HepG2 (cell line): ENCODE measurements around the gene ITGB6. TPM values are rescaled to one million over a fixed set of nuclear protein-coding genes. Genes with fewer than 3 reads are reported as not detected.

Experiments used
- ATAC-seq: fragments of 200-7000 bp; cut with Tn5 transposase; 3 replicates; pipeline ENCODE4 v1.9.1; 2020; ENCODE audit warnings: mild to moderate bottlenecking, moderate library complexity
- BruUV-seq: library from RNA; stranded (reverse); fragments of 400-500 nt; replicated peaks from 2 replicates; lab custom pipeline; 2021; lab: Mats Ljungman, UMichigan
- CTCF ChIA-PET: fragments of 300-600 bp; formaldehyde crosslinking; extraction: SDS; loops from one replicate; lab custom pipeline; 2021; ENCODE audit warnings: low total read pairs, inconsistent platforms, low intra/inter-chr PET ratio; lab: Yijun Ruan, JAX
- POLR2A ChIA-PET: fragments of 350-600 bp; sonication (Branson Sonifier 250); formaldehyde crosslinking; loops from one replicate; lab custom pipeline; 2020; ENCODE audit warnings: antibody characterized with exemption, inconsistent platforms; lab: Yijun Ruan, JAX
- DNase-seq: peaks from one replicate; pipeline ENCODE4 v3.0.0-alpha.2; 2015; ENCODE audit warnings: low spot score
- FAIRE-seq: peaks from 3 replicates; lab custom pipeline; 2011; peaks lifted over from hg19 to GRCh38; lab: Jason Lieb, UNC
- H2AFZ ChIP-seq: one replicate; pipeline ENCODE4 v1.6.1; 2011; ENCODE audit warnings: low read length, inconsistent platforms
- H3K27ac ChIP-seq: fragments of 300-600 bp; 3 replicates; pipeline ENCODE4 v1.8.0; 2011; ENCODE audit warnings: mixed run types, mild to moderate bottlenecking, mixed read lengths, low read length, inconsistent platforms; ENCODE audit not compliant: insufficient read depth; ENCODE audit errors: extremely low read length
- H3K27me3 ChIP-seq, 2 experiments: fragments of 200-600 bp in 1 of 2; 2 replicates in 1 of 2; 3 replicates in 1 of 2; pipeline versions ENCODE4 v1.6.0 to v1.8.0; 2011; ENCODE audit warnings: low read length in 2 of 2, mild to moderate bottlenecking in 2 of 2, moderate library complexity in 2 of 2, inconsistent platforms in 1 of 2; ENCODE audit not compliant: insufficient read depth in 2 of 2, control insufficient read depth in 1 of 2
- H3K36me3 ChIP-seq, 2 experiments: fragments of 200-600 bp in 1 of 2; replicated peaks in 1 of 2; 2 replicates in 1 of 2; 3 replicates in 1 of 2; pipeline versions ENCODE4 v1.5.1 to v1.8.0; 2011; ENCODE audit warnings: low read length in 2 of 2, inconsistent platforms in 1 of 2; ENCODE audit not compliant: insufficient read depth in 2 of 2, control insufficient read depth in 1 of 2
- H3K4me1 ChIP-seq: 2 replicates; pipeline ENCODE4 v1.5.1; 2012; ENCODE audit warnings: low read length, inconsistent platforms; ENCODE audit not compliant: insufficient read depth
- H3K4me2 ChIP-seq: 2 replicates; pipeline ENCODE4 v1.6.0; 2011; ENCODE audit warnings: low read depth, low read length, inconsistent platforms
- H3K4me3 ChIP-seq, 3 experiments: fragments of 200-600 bp in 1 of 3; sonication (generic), shearing (Covaris generic) in 1 of 3; replicated peaks in 1 of 3; 2 replicates each; pipeline ENCODE4 v1.5.1; 2011 to 2016; ENCODE audit warnings: low read length in 3 of 3, inconsistent platforms in 2 of 3, low read depth in 2 of 3, mild to moderate bottlenecking in 2 of 3, control low read depth in 1 of 3, mixed read lengths in 1 of 3; ENCODE audit not compliant: insufficient read depth in 1 of 3
- H3K79me2 ChIP-seq: one replicate; pipeline ENCODE4 v1.6.1; 2011; ENCODE audit warnings: low read length, inconsistent platforms; ENCODE audit not compliant: insufficient read depth
- H3K9ac ChIP-seq: 2 replicates; pipeline ENCODE4 v1.6.0; 2011; ENCODE audit warnings: mild to moderate bottlenecking, low read depth, low read length, inconsistent platforms; ENCODE audit not compliant: insufficient read depth
- H3K9me3 ChIP-seq: 2 replicates; pipeline ENCODE4 v1.5.1; 2012; ENCODE audit warnings: mild to moderate bottlenecking, low read length
- H4K20me1 ChIP-seq: 2 replicates; pipeline ENCODE4 v1.6.0; 2011; ENCODE audit warnings: inconsistent platforms, mild to moderate bottlenecking, low read length, moderate library complexity; ENCODE audit not compliant: insufficient read depth
- AGO1 ChIP-seq: fragments of 200-400 bp; formaldehyde crosslinking; IDR thresholded peaks from 2 replicates; pipeline ENCODE4 v1.6.1; 2017; ENCODE audit warnings: mild to moderate bottlenecking, low read depth, low read length, moderate library complexity; ENCODE audit not compliant: poor library complexity, severe bottlenecking
- ELF4 ChIP-seq: sonication (generic); formaldehyde crosslinking; IDR thresholded peaks from 2 replicates; pipeline ENCODE4 v1.5.0; 2020; ENCODE audit warnings: missing genetic modification reagents, mild to moderate bottlenecking, moderate library complexity, borderline replicate concordance
- HMG20B ChIP-seq: conservative IDR thresholded peaks from 2 replicates; pipeline ENCODE4 v1.6.1; 2016; ENCODE audit warnings: missing genetic modification reagents, missing compliant biosample characterization
- TBP ChIP-seq: sonication (generic); formaldehyde crosslinking; IDR thresholded peaks from 2 replicates; pipeline ENCODE4 v1.5.0; 2020; ENCODE audit warnings: missing genetic modification reagents
- ZNF362 ChIP-seq: sonication (generic); formaldehyde crosslinking; IDR thresholded peaks from 2 replicates; pipeline ENCODE4 v1.4.0; 2020; ENCODE audit warnings: missing genetic modification reagents, mild to moderate bottlenecking, borderline replicate concordance
- ZNF382 ChIP-seq: sonication (generic); formaldehyde crosslinking; IDR thresholded peaks from 2 replicates; pipeline ENCODE4 v1.5.0; 2020; ENCODE audit warnings: missing genetic modification reagents, mild to moderate bottlenecking, borderline replicate concordance
- WGBS: methylation state at CpG from one replicate; pipeline ENCODE4 v1.1.6; 2017; ENCODE audit warnings: low lambda C conversion rate; 5-methylcytosine and 5-hydroxymethylcytosine counted together
- in situ Hi-C: cut with HindIII; loops from 2 replicates; pipeline ENCODE4 v1.10.0; 2017; ENCODE audit warnings: low pct_unique_long_range_greater_than_20kb; ENCODE audit not compliant: extremely low pct_ligation_motif_present
- intact Hi-C: fragments of 100-400 bp; cut with micrococcal nuclease; formaldehyde crosslinking; loops from one replicate; pipeline ENCODE4 v1.10.0; 2022; ENCODE audit not compliant: unreplicated experiment
- polyA plus RNA-seq, 8 experiments: library from polyadenylated mRNA; depleted of rRNA in 3 of 8; stranded (reverse) in 7 of 8; unstranded in 1 of 8; fragments of >200 nt; fragmentation: Illumina TruSeq in 4 of 8; extraction: Trizol in 4 of 8; gene quantifications; 2 replicates each; pipeline versions ENCODE4 v1.2.1 to v1.2.3, GENCODE V29; 2011 to 2016; ENCODE audit warnings: low read depth in 4 of 8, missing spikeins in 1 of 8, mixed read lengths in 1 of 8; ENCODE audit not compliant: insufficient read depth in 1 of 8
- total RNA-seq, 5 experiments: library from RNA; depleted of rRNA; stranded (reverse); fragments of >200 nt; fragmentation: Illumina TruSeq; extraction: Trizol; gene quantifications; 2 replicates each; pipeline ENCODE4 v1.2.3, GENCODE V29; 2016; ENCODE audit warnings: low read depth in 1 of 5
- TF ChIP-seq, protein P1 (sequence below): IDR thresholded peaks from 2 replicates; pipeline ENCODE4 v1.6.1; 2016; ENCODE audit warnings: missing biosample characterization, missing genetic modification reagents, low read depth
- TF ChIP-seq, protein P2 (sequence below): sonication (generic); formaldehyde crosslinking; IDR thresholded peaks from 2 replicates; pipeline ENCODE4 v1.4.0; 2020; ENCODE audit warnings: missing genetic modification reagents
- TF ChIP-seq, protein P3 (sequence below): sonication (generic); formaldehyde crosslinking; IDR thresholded peaks from 2 replicates; pipeline ENCODE4 v1.4.0; 2020; ENCODE audit warnings: low read depth, missing genetic modification reagents

Gene ITGB6
- total and polyA plus RNA-seq, 2 of the 13 experiments (the other 11 are each of a cell fraction or from before 2014, with no cell fraction given): not detected

GRCh38 chr2:160104115-160104514, 96.0 kb downstream of the ITGB6 start:
- CTCF ChIA-PET: no interaction called here
- in situ Hi-C loops: loop anchor here (10.0 kb wide), 1 partner anchor 891 kb away; no protein-coding TSS in a partner anchor
- Histone ChIP-seq H3K4me2 (no peak overlapping the region), H3K36me3 (no peaks in the 10 kb centered on the region), H3K9ac (no peak overlapping the region), H4K20me1 (no peaks in the 10 kb centered on the region), H3K27ac (no peak overlapping the region), H3K4me1 (no peaks in the 10 kb centered on the region), H3K79me2 (no peaks in the 10 kb centered on the region), H3K9me3 (no peaks in the 10 kb centered on the region), H2AFZ (no peak overlapping the region), H3K4me3 (no peak overlapping the region), H3K27me3 (peaks cover 0 to 22% of the 10 kb centered on the region in 2 experiments; a peak in 2 of 5 replicates)
- intact Hi-C loops: no loop called here
- POLR2A ChIA-PET: no interaction called here
- FAIRE-seq: no peak
- BruUV-seq: no TSS peak
- no peak for TF ChIP-seq ELF4 (CRISPR knock-in tag)
- TF ChIP-seq AGO1: no peak
- no peak for TF ChIP-seq ZNF362 (CRISPR knock-in tag)
- TF ChIP-seq TBP (CRISPR knock-in tag): no peak
- TF ChIP-seq, protein P1, sequence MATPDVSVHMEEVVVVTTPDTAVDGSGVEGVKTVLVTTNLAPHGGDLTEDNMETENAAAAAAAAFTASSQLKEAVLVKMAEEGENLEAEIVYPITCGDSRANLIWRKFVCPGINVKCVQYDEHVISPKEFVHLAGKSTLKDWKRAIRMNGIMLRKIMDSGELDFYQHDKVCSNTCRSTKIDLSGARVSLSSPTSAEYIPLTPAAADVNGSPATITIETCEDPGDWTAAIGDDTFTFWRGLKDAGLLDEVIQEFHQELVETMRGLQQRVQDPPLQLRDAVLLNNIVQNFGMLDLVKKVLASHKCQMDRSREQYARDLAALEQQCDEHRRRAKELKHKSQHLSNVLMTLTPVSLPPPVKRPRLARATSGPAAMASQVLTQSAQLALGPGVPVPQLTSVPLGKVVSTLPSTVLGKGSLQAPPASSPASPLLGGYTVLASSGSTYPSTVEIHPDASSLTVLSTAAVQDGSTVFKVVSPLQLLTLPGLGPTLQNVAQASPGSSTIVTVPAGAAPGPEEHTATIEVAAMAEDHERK (CRISPR knock-in tag): no peak
- no peak for TF ChIP-seq HMG20B (CRISPR knock-in tag)
- TF ChIP-seq, protein P2, sequence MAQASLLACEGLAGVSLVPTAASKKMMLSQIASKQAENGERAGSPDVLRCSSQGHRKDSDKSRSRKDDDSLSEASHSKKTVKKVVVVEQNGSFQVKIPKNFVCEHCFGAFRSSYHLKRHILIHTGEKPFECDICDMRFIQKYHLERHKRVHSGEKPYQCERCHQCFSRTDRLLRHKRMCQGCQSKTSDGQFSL (CRISPR knock-in tag): no peak
- TF ChIP-seq ZNF382 (CRISPR knock-in tag): no peak
- TF ChIP-seq, protein P3, sequence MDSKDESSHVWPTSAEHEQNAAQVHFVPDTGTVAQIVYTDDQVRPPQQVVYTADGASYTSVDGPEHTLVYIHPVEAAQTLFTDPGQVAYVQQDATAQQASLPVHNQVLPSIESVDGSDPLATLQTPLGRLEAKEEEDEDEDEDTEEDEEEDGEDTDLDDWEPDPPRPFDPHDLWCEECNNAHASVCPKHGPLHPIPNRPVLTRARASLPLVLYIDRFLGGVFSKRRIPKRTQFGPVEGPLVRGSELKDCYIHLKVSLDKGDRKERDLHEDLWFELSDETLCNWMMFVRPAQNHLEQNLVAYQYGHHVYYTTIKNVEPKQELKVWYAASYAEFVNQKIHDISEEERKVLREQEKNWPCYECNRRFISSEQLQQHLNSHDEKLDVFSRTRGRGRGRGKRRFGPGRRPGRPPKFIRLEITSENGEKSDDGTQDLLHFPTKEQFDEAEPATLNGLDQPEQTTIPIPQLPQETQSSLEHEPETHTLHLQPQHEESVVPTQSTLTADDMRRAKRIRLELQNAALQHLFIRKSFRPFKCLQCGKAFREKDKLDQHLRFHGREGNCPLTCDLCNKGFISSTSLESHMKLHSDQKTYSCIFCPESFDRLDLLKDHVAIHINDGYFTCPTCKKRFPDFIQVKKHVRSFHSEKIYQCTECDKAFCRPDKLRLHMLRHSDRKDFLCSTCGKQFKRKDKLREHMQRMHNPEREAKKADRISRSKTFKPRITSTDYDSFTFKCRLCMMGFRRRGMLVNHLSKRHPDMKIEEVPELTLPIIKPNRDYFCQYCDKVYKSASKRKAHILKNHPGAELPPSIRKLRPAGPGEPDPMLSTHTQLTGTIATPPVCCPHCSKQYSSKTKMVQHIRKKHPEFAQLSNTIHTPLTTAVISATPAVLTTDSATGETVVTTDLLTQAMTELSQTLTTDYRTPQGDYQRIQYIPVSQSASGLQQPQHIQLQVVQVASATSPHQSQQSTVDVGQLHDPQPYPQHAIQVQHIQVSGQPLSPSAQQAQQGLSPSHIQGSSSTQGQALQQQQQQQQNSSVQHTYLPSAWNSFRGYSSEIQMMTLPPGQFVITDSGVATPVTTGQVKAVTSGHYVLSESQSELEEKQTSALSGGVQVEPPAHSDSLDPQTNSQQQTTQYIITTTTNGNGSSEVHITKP (CRISPR knock-in tag): no peak
- ATAC-seq: no peak
- 0% methylated on average over 2 of the region's 2 CpGs for WGBS
- no peak for DNase-seq
